ENCODE results near the gene SHISA6.

DNA sequence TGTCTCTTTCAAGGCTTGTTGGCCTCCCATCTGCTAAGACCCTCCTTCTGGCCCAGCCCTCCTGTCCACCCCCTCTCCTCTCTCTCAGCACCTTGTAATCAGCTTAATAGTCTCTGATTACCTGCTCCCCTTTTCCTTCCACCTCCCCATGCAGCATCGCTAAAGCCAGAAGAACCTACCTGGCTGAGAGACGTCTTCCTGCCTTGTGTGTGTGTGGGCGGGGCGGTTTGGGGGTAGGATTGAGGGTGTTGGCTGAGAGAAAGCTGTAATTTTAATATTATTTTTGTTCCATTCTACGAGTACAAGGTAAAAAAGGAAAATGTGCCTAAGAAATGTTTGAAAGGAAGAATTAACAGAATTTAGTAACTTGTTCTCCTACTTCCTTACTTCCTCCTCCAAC, 360.6 kb downstream of the SHISA6 start:
- TF ChIP-seq, protein P1, sequence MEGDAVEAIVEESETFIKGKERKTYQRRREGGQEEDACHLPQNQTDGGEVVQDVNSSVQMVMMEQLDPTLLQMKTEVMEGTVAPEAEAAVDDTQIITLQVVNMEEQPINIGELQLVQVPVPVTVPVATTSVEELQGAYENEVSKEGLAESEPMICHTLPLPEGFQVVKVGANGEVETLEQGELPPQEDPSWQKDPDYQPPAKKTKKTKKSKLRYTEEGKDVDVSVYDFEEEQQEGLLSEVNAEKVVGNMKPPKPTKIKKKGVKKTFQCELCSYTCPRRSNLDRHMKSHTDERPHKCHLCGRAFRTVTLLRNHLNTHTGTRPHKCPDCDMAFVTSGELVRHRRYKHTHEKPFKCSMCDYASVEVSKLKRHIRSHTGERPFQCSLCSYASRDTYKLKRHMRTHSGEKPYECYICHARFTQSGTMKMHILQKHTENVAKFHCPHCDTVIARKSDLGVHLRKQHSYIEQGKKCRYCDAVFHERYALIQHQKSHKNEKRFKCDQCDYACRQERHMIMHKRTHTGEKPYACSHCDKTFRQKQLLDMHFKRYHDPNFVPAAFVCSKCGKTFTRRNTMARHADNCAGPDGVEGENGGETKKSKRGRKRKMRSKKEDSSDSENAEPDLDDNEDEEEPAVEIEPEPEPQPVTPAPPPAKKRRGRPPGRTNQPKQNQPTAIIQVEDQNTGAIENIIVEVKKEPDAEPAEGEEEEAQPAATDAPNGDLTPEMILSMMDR (IDR thresholded peaks at IDR 0.05; ENCODE audit: low read depth, low read length, missing input control) = no peak
- TF ChIP-seq NR2F2 (IDR thresholded peaks at IDR 0.05) = no peak
- no peak for TF ChIP-seq GABPA (IDR thresholded peaks at IDR 0.05 in 1 of 2, conservative IDR thresholded peaks at IDR 0.05 in 1 of 2)
- no peak for TF ChIP-seq TAF1 (conservative IDR thresholded peaks at IDR 0.05)
- TF ChIP-seq JUND (IDR thresholded peaks at IDR 0.05) = no peak
- no peak for TF ChIP-seq MAX (IDR thresholded peaks at IDR 0.05)
- TF ChIP-seq EGR1 (IDR thresholded peaks at IDR 0.05; ENCODE audit: low read depth in 2 of 2) = no peak
- no peak for TF ChIP-seq RAD21 (IDR thresholded peaks at IDR 0.05)
- TF ChIP-seq YY1 (IDR thresholded peaks at IDR 0.05) = no peak
- TF ChIP-seq FOXA2 (IDR thresholded peaks at IDR 0.05) = no peak
- TF ChIP-seq, protein P2, sequence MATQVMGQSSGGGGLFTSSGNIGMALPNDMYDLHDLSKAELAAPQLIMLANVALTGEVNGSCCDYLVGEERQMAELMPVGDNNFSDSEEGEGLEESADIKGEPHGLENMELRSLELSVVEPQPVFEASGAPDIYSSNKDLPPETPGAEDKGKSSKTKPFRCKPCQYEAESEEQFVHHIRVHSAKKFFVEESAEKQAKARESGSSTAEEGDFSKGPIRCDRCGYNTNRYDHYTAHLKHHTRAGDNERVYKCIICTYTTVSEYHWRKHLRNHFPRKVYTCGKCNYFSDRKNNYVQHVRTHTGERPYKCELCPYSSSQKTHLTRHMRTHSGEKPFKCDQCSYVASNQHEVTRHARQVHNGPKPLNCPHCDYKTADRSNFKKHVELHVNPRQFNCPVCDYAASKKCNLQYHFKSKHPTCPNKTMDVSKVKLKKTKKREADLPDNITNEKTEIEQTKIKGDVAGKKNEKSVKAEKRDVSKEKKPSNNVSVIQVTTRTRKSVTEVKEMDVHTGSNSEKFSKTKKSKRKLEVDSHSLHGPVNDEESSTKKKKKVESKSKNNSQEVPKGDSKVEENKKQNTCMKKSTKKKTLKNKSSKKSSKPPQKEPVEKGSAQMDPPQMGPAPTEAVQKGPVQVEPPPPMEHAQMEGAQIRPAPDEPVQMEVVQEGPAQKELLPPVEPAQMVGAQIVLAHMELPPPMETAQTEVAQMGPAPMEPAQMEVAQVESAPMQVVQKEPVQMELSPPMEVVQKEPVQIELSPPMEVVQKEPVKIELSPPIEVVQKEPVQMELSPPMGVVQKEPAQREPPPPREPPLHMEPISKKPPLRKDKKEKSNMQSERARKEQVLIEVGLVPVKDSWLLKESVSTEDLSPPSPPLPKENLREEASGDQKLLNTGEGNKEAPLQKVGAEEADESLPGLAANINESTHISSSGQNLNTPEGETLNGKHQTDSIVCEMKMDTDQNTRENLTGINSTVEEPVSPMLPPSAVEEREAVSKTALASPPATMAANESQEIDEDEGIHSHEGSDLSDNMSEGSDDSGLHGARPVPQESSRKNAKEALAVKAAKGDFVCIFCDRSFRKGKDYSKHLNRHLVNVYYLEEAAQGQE (IDR thresholded peaks at IDR 0.05) = no peak
- no peak for TF ChIP-seq ATF3 (IDR thresholded peaks at IDR 0.05)
- no peak for TF ChIP-seq RXRA (IDR thresholded peaks at IDR 0.05)

All from liver (tissue), 3 donors.